HUES48 (cell line): ENCODE results near the gene CFH.
"Not testable (repeated sequence)": the region's sequence is repeated elsewhere in the genome, so short reads cannot be mapped to it uniquely, and the experiment has no call there.

Source experiments
- H3K27ac ChIP-seq: one replicate; pipeline ENCODE4 v1.7.0; 2013; ENCODE audit warnings: low read depth, low read length, inconsistent platforms
- H3K27me3 ChIP-seq: 2 replicates; pipeline ENCODE4 v1.6.1; 2013; ENCODE audit warnings: mild to moderate bottlenecking, low read length; ENCODE audit not compliant: control insufficient read depth, insufficient read depth
- H3K36me3 ChIP-seq: 2 replicates; pipeline ENCODE4 v1.6.1; 2013; ENCODE audit warnings: low read length; ENCODE audit not compliant: control insufficient read depth, insufficient read depth
- H3K4me1 ChIP-seq: 2 replicates; pipeline ENCODE4 v1.6.1; 2013; ENCODE audit warnings: mild to moderate bottlenecking, low read length; ENCODE audit not compliant: control insufficient read depth, insufficient read depth
- H3K4me3 ChIP-seq: 2 replicates; pipeline ENCODE4 v1.5.1; 2013; ENCODE audit warnings: mild to moderate bottlenecking, low read depth, low read length
- H3K9ac ChIP-seq: 2 replicates; pipeline ENCODE4 v1.6.1; 2013; ENCODE audit warnings: mild to moderate bottlenecking, low read depth, low read length, moderate library complexity
- H3K9me3 ChIP-seq: 2 replicates; pipeline ENCODE4 v1.6.1; 2013; ENCODE audit warnings: low read length; ENCODE audit not compliant: control insufficient read depth, insufficient read depth

The CFH gene

DNA sequence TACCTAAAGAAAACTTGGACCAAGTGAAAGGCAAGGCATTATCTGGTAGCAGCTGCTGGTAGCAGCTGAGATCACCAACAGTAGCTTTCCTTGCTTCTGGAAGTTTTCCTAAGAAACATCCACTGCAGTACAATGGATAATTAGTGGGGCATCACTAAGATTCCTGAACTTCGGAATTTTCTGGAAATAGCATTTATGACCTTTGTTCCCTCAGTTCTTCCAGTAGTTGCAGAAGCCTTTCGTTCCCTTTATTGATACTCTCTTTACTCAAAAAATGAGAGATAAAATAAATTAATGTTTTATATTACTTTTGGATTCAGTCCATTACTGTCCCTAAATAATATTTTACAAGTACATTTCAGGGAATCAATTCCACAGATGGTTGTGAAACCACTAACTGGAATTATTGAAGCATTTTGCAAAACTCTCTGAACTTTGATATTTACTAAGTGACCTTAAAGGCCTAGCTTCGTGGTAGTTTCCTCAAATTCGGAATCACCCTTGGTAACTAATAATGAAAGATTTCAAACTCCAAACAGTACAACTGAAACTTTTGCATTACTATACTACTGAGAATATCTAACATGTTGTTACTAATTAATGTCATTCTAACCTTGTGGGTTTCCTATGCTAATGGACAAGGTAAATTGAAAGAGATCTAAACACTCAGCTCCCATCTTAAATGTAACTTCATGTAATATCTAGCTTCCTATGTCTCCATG lies 113.3 kb downstream of the CFH start:
- H3K9me3 ChIP-seq, H3K36me3 ChIP-seq, H3K27ac ChIP-seq, H3K9ac ChIP-seq, H3K4me1 ChIP-seq, H3K4me3 ChIP-seq, H3K27me3 ChIP-seq: not testable (repeated sequence)

DNA sequence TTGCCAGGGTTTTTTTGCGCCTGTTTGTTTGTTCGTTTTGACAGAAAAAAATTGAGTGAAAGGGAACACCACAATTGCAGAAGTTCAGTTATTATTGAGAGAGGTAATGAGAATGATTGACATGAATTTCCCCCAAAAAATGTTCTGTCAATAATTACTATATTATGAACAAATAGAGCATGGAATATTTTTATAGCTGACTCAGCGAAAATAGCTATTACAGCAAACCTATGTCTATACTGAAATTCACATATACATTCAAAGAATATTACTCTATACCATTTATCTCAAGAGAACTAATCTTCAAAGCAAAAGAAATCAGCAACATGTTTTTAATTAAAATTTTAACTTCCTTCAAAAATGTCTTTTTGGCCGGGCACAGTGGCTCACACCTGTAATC lies 118.0 kb downstream of the CFH start:
- not testable (repeated sequence) for H3K36me3 ChIP-seq, H3K4me1 ChIP-seq, H3K27me3 ChIP-seq, H3K27ac ChIP-seq, H3K9me3 ChIP-seq, H3K4me3 ChIP-seq, H3K9ac ChIP-seq

DNA sequence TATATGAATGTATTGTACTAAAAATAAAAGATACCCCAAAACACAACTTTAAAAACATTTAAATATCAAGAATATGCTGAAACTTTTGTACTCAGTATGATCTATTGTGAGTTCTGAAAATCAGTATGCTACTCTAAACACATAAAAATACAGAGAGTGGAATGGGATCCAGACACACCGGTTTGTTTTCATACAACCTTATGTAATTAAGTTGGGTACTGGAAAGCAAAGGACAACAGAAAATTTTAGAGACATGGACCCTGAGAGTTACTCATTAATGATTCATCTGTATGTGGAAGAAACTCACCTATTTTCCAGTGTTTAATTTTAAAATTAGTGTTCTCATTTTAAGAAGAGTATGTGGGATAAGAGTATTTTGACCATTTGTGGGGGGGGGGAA lies 121.9 kb downstream of the CFH start:
- H3K9ac ChIP-seq, result no peak overlapping the region
- no peaks in the 10 kb centered on the region for H3K36me3 ChIP-seq
- H3K4me3 ChIP-seq, result no peak overlapping the region
- H3K4me1 ChIP-seq, result no peaks in the 10 kb centered on the region
- no peak overlapping the region for H3K27ac ChIP-seq
- H3K9me3 ChIP-seq, result no peaks in the 10 kb centered on the region
- H3K27me3 ChIP-seq, result no peaks in the 10 kb centered on the region

DNA sequence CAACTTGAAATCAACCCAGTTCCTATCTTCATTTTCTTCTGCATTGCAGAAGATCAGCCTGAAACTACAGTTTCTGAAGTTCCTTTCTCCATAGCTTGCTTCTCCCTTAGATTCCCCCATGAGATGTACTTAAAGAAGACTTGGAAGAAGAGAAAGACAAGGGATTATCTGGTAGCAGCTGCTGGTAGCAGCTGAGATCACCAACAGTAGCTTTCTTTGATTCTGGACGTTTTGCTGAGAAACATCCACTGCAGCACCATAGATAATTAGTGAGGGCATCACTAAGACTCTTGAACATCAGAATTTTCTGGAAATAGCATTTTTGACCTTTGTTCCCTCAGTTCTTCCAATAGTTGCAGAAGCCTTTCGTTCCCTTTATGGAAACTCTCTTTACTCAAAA lies 122.3 kb downstream of the CFH start:
- Histone ChIP-seq H3K4me1 (no peaks in the 10 kb centered on the region), H3K27me3 (no peaks in the 10 kb centered on the region), H3K27ac (no peak overlapping the region), H3K36me3 (no peaks in the 10 kb centered on the region), H3K9me3 (no peaks in the 10 kb centered on the region), H3K9ac (no peak overlapping the region), H3K4me3 (no peak overlapping the region)

DNA sequence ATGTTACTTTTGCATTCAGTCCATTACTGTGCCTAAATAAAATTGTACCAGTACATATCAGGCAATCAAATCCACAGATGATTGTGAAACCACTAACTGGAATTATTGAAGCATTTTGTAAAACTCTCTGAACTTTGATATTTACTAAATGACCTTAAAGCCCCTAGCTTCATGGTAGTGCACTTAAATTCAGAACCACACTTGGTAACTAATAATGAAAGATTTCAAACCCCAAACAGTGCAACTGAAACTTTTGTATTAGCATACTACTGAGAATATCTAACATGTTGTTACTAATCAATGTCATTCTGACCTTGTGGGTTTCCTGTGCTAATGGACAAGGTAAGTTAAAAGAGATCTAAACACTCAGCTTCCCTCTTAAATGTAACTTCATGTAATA lies 122.8 kb downstream of the CFH start, which contains the start of gene CFHR3:
Gene CFHR3, plus strand, starts transcription at position 238 of the 400 bp plus-strand sequence. Its CDS starts 47 bp downstream, at position 285.
- Histone ChIP-seq H3K27ac (no peak within 1 kb of the TSS), H3K4me1 (no peaks in the 10 kb centered on the region), H3K27me3 (no peaks in the 10 kb centered on the region), H3K9me3 (no peaks in the 10 kb centered on the region), H3K4me3 (no peak within 1 kb of the TSS), H3K36me3 (no peaks in the 10 kb centered on the region), H3K9ac (no peak within 1 kb of the TSS)

DNA sequence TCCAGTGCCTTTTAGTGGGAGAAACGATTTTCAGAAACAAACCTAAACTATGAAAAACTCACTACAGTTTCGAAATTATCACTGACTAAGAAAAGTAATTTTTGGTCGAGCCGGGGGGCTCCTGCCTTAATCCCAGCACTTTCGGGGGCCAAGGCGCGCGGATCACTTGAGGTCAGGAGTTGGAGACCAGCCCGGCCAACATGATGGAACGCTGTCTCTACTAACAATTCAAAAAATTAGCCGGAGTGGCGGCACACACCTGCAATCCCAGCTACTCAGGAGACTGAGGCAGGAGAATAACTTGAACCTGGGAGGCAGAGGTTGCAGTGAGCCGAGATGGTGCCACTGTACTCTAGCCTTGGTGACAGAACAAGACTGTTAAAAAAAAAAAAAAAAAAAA lies 125.8 kb downstream of the CFH start:
- Histone ChIP-seq H3K36me3 (no peaks in the 10 kb centered on the region), H3K27ac (no peak overlapping the region), H3K9me3 (no peaks in the 10 kb centered on the region), H3K4me1 (no peaks in the 10 kb centered on the region), H3K9ac (no peak overlapping the region), H3K27me3 (no peaks in the 10 kb centered on the region), H3K4me3 (no peak overlapping the region)

DNA sequence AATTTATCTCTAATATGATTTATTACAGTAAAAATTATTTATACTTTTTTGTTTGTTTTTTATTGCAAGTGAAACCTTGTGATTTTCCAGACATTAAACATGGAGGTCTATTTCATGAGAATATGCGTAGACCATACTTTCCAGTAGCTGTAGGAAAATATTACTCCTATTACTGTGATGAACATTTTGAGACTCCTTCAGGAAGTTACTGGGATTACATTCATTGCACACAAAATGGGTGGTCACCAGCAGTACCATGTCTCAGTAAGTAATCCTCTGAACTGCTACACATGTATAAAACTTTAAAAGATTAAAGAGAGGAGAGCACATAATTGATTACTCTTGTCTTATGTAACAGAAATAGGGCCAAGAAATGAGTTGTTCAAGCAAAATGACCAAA lies 127.2 kb downstream of the CFH start:
- no peak overlapping the region for H3K4me3 ChIP-seq
- no peaks in the 10 kb centered on the region for H3K9me3 ChIP-seq
- no peaks in the 10 kb centered on the region for H3K4me1 ChIP-seq
- H3K27me3 ChIP-seq, result no peaks in the 10 kb centered on the region
- H3K27ac ChIP-seq, result no peak overlapping the region
- no peak overlapping the region for H3K9ac ChIP-seq
- no peaks in the 10 kb centered on the region for H3K36me3 ChIP-seq

DNA sequence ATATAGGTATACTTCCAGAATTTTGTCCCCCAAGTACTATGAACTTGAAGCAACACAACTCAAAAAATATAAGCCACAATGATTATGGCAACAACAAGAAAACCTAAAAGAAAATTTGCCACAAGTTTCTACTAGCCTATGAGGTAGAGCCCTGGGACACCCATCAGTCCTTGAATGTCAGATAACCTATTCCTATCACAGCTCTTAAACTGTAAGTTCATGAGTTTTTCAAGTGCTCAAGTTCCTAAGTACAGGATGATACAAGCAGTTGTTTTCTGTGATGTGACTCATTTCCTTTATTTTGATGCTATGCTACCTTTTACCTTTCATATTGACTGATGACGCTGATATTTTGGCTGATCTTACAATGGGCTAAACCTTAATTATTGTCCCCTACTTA lies 139.4 kb downstream of the CFH start:
- not testable (repeated sequence) for H3K9ac ChIP-seq, H3K27ac ChIP-seq, H3K9me3 ChIP-seq, H3K4me1 ChIP-seq, H3K36me3 ChIP-seq, H3K27me3 ChIP-seq, H3K4me3 ChIP-seq

DNA sequence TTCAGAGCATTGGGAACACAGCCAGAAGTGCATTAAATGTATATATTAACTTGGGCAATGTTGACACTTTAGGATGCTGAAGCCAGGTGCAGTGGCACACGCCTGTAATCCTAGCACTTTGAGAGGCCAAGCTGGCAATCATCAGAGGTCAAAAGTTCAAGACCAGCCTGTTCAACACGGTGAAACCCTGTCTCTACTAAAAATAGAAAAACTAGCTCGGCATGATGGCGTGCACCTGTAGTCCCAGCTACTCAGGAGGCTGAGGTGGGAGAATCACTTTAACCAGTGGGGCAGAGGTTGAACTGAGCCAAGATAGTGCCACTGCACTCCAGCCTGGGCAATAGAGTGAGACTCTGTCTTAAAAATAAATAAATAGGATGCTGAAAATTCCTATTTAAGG lies 142.3 kb downstream of the CFH start:
- not testable (repeated sequence) for H3K4me1 ChIP-seq

More for the DNA sequence above, 142.3 kb downstream of the CFH start:
- not testable (repeated sequence) for H3K27me3 ChIP-seq, H3K4me3 ChIP-seq, H3K36me3 ChIP-seq, H3K27ac ChIP-seq, H3K9ac ChIP-seq, H3K9me3 ChIP-seq
